GM23338 (cell line): ENCODE measurements around the gene SCNN1B. TPM values are rescaled to one million over a fixed set of nuclear protein-coding genes. Genes with fewer than 3 reads are reported as not detected.

Experiments
- ATAC-seq: fragments of 200-7000 bp; cut with Tn5 transposase; 3 replicates; pipeline ENCODE4 v1.9.1; 2020
- DNase-seq: peaks from one replicate; pipeline ENCODE4 v3.0.0-alpha.2; 2015; ENCODE audit warnings: low spot score
- H2AFZ ChIP-seq: fragments of 200-600 bp; sonication (generic); 2 replicates; pipeline ENCODE4 v1.8.0; 2016; ENCODE audit warnings: antibody characterized with exemption, mild to moderate bottlenecking, moderate library complexity
- H3F3A ChIP-seq: fragments of 200-600 bp; sonication (generic); replicated peaks from 2 replicates; pipeline ENCODE4 v1.8.0; 2017; ENCODE audit warnings: antibody characterized with exemption, mixed run types, low read depth
- H3K27ac ChIP-seq: fragments of 200-600 bp; sonication (generic); 2 replicates; pipeline ENCODE4 v1.6.1; 2016; ENCODE audit warnings: low read depth
- H3K27me3 ChIP-seq: fragments of 200-600 bp; sonication (generic); 2 replicates; pipeline ENCODE4 v1.8.0; 2016; ENCODE audit warnings: mild to moderate bottlenecking, mixed run types, moderate library complexity; ENCODE audit not compliant: insufficient read depth
- H3K36me3 ChIP-seq: fragments of 200-600 bp; sonication (generic); 2 replicates; pipeline ENCODE4 v1.8.0; 2016; ENCODE audit warnings: mild to moderate bottlenecking; ENCODE audit not compliant: insufficient read depth
- H3K4me1 ChIP-seq: fragments of 200-600 bp; sonication (generic); 2 replicates; pipeline ENCODE4 v1.8.0; 2016; ENCODE audit warnings: mild to moderate bottlenecking, moderate library complexity; ENCODE audit not compliant: insufficient read depth
- H3K4me2 ChIP-seq: fragments of 200-600 bp; sonication (generic); 2 replicates; pipeline ENCODE4 v1.7.1; 2017; ENCODE audit warnings: mixed run types
- H3K4me3 ChIP-seq: fragments of 200-600 bp; sonication (generic); 2 replicates; pipeline ENCODE4 v1.6.1; 2016; ENCODE audit warnings: mixed run types
- H3K79me2 ChIP-seq: fragments of 200-600 bp; sonication (generic); replicated peaks from 2 replicates; pipeline ENCODE4 v1.8.0; 2017; ENCODE audit warnings: mild to moderate bottlenecking; ENCODE audit not compliant: insufficient read depth
- H3K9me2 ChIP-seq: fragments of 200-600 bp; sonication (generic); 2 replicates; pipeline ENCODE4 v1.8.0; 2017; ENCODE audit not compliant: insufficient read depth
- H4K20me1 ChIP-seq: fragments of 200-600 bp; sonication (generic); replicated peaks from 2 replicates; pipeline ENCODE4 v1.8.0; 2017; ENCODE audit warnings: mild to moderate bottlenecking; ENCODE audit not compliant: insufficient read depth
- H3K27ac Mint-ChIP-seq: 2 replicates; pipeline ENCODE4 v1.8.0; 2020; ENCODE audit warnings: inconsistent platforms, mild to moderate bottlenecking, moderate library complexity, mixed read lengths
- H3K27me3 Mint-ChIP-seq: 3 replicates; pipeline ENCODE4 v1.8.0; 2022; ENCODE audit warnings: low read depth, mild to moderate bottlenecking, moderate library complexity, mixed read lengths, inconsistent platforms; ENCODE audit not compliant: insufficient read depth, poor library complexity
- H3K36me3 Mint-ChIP-seq: 3 replicates; pipeline ENCODE4 v1.8.0; 2021; ENCODE audit warnings: low read depth, mild to moderate bottlenecking, inconsistent platforms, moderate library complexity, mixed read lengths
- H3K4me1 Mint-ChIP-seq: 3 replicates; pipeline ENCODE4 v1.8.0; 2020; ENCODE audit warnings: mild to moderate bottlenecking, inconsistent platforms, mixed read lengths
- H3K4me3 Mint-ChIP-seq: 3 replicates; pipeline ENCODE4 v1.8.0; 2021; ENCODE audit warnings: moderate library complexity, mild to moderate bottlenecking, inconsistent platforms, mixed read lengths
- H3K9me3 Mint-ChIP-seq: 3 replicates; pipeline ENCODE4 v1.8.0; 2020; ENCODE audit warnings: moderate library complexity, mild to moderate bottlenecking, inconsistent platforms, mixed read lengths
- CREB1 ChIP-seq: fragments of 250-450 bp; sonication (Bioruptor Pico); IDR thresholded peaks from 2 replicates; pipeline ENCODE4 v1.5.0; 2020; ENCODE audit warnings: low read depth, mild to moderate bottlenecking, moderate library complexity
- EZH2 ChIP-seq: fragments of 200-600 bp; sonication (generic); IDR thresholded peaks from one replicate; pipeline ENCODE4 v1.8.0; 2017; ENCODE audit warnings: antibody characterized with exemption, mild to moderate bottlenecking, low read depth; ENCODE audit not compliant: unreplicated experiment
- EZH2phosphoT487 ChIP-seq: fragments of 200-600 bp; sonication (generic); IDR thresholded peaks from one replicate; pipeline ENCODE4 v1.8.1; 2018; ENCODE audit warnings: antibody characterized with exemption; ENCODE audit not compliant: unreplicated experiment
- NANOG ChIP-seq: IDR thresholded peaks from 2 replicates; pipeline ENCODE4 v1.6.1; 2016; ENCODE audit warnings: antibody characterized with exemption, borderline replicate concordance
- POLR2AphosphoS5 ChIP-seq: IDR thresholded peaks from 2 replicates; pipeline ENCODE4 v1.6.1; 2016; ENCODE audit warnings: antibody characterized with exemption, low read depth
- STAT1 ChIP-seq: IDR thresholded peaks from one replicate; pipeline ENCODE4 v1.6.1; 2016; ENCODE audit warnings: antibody characterized with exemption; ENCODE audit not compliant: unreplicated experiment
- ZNF114 ChIP-seq: fragments of 250-450 bp; sonication (Bioruptor Pico); IDR thresholded peaks from 2 replicates; pipeline ENCODE4 v1.5.0; 2020; ENCODE audit warnings: mild to moderate bottlenecking, moderate library complexity
- ZNF331 ChIP-seq: fragments of 250-450 bp; sonication (Bioruptor Pico); IDR thresholded peaks from 2 replicates; pipeline ENCODE4 v1.5.0; 2020; ENCODE audit warnings: low read depth, mild to moderate bottlenecking, moderate library complexity
- polyA plus RNA-seq: library from polyadenylated mRNA; unstranded; fragments of >200 nt; fragmentation: Nextera tagmentation; extraction: Ambion mirVana; gene quantifications from 2 replicates; pipeline ENCODE4 v1.2.1, GENCODE V29; 2016
- total RNA-seq: library from RNA; depleted of rRNA; stranded (reverse); fragments of >200 nt; shearing (Covaris generic); gene quantifications from 2 replicates; pipeline ENCODE4 v1.2.3, GENCODE V29; 2014
- TF ChIP-seq, protein P1 (sequence below): IDR thresholded peaks from one replicate; pipeline ENCODE4 v1.6.1; 2018; ENCODE audit warnings: antibody characterized with exemption; ENCODE audit not compliant: unreplicated experiment
- TF ChIP-seq, protein P2 (sequence below): IDR thresholded peaks from 2 replicates; pipeline ENCODE4 v1.6.1; 2016; ENCODE audit warnings: antibody characterized with exemption
- TF ChIP-seq, protein P3 (sequence below), 2 experiments: fragments of 200-600 bp in 1 of 2; sonication (generic) in 1 of 2; conservative IDR thresholded peaks; 2 replicates each; pipeline versions ENCODE4 v1.5.1 to v1.6.1; 2016 to 2017; ENCODE audit warnings: antibody characterized with exemption in 2 of 2, low read depth in 2 of 2, mild to moderate bottlenecking in 2 of 2, moderate library complexity in 1 of 2

SCNN1B gene
- total and polyA plus RNA-seq, 2 experiments from 2014 or later: 0.78 to 1.1 TPM

DNA sequence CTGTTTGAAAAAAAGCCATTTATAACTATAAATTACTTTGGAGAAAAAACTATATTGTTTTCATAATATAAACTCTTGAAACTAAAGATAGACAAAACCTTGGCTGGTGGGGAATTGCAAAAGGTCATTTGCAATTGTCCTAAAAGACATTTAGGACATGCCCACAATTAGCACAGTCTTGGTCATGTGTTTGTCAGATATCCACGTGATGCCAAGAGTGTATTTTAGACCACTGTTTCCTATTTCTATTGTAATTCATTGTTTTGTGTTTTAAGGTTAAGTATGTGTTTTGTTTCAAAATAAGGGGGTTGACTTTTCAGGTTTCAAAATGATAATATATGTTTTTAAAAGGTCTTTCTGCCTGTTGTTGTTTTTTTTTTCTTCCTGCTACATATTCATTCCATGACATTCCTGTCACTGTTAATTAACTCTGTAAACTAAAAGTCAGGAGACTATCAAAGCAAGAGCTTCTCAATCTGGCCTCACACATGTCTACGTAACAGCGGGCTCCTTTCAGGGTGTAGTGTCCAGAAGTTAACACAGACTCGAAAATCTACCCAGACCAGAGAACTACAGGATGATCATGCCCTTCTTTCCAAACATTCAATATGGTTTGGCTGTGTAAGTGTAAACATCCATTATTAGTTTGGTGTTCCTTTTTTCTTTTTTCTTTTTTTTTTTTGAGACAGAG lies 92.2 kb downstream of the SCNN1B start:
- TF ChIP-seq, protein P1, sequence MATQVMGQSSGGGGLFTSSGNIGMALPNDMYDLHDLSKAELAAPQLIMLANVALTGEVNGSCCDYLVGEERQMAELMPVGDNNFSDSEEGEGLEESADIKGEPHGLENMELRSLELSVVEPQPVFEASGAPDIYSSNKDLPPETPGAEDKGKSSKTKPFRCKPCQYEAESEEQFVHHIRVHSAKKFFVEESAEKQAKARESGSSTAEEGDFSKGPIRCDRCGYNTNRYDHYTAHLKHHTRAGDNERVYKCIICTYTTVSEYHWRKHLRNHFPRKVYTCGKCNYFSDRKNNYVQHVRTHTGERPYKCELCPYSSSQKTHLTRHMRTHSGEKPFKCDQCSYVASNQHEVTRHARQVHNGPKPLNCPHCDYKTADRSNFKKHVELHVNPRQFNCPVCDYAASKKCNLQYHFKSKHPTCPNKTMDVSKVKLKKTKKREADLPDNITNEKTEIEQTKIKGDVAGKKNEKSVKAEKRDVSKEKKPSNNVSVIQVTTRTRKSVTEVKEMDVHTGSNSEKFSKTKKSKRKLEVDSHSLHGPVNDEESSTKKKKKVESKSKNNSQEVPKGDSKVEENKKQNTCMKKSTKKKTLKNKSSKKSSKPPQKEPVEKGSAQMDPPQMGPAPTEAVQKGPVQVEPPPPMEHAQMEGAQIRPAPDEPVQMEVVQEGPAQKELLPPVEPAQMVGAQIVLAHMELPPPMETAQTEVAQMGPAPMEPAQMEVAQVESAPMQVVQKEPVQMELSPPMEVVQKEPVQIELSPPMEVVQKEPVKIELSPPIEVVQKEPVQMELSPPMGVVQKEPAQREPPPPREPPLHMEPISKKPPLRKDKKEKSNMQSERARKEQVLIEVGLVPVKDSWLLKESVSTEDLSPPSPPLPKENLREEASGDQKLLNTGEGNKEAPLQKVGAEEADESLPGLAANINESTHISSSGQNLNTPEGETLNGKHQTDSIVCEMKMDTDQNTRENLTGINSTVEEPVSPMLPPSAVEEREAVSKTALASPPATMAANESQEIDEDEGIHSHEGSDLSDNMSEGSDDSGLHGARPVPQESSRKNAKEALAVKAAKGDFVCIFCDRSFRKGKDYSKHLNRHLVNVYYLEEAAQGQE: no peak
- no peak for TF ChIP-seq POLR2AphosphoS5
- TF ChIP-seq, protein P2, sequence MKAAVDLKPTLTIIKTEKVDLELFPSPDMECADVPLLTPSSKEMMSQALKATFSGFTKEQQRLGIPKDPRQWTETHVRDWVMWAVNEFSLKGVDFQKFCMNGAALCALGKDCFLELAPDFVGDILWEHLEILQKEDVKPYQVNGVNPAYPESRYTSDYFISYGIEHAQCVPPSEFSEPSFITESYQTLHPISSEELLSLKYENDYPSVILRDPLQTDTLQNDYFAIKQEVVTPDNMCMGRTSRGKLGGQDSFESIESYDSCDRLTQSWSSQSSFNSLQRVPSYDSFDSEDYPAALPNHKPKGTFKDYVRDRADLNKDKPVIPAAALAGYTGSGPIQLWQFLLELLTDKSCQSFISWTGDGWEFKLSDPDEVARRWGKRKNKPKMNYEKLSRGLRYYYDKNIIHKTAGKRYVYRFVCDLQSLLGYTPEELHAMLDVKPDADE: no peak
- H3K36me3 ChIP-seq: no peaks in the 10 kb centered on the region

DNA sequence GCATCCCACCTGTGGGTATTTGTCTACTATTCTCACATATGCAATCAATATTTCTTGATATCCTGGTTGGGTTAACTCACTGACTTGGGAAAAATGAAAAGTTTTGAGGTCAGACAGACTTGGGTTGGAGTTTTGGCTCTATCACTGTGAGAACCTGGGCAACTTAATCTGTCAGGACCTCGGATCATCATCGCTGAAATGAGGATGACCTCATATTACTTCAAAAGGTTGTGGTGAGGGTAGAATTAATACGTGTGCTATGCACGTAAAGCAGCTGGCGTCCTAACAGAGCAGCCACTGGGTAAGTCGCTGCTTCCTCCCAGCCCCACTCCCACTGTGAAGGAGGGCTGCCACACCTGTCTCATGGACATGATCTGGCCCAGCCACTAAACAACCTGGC lies 93.6 kb downstream of the SCNN1B start:
- Histone ChIP-seq H3K79me2 (no peaks in the 10 kb centered on the region), H4K20me1 (no peaks in the 10 kb centered on the region), H3K4me1 (peaks cover 23% of the 10 kb centered on the region), H3K4me3 (no peak overlapping the region), H3K27me3 (no peaks in the 10 kb centered on the region), H2AFZ (no peak overlapping the region), H3K4me2 (no peak overlapping the region), H3K36me3 (no peaks in the 10 kb centered on the region), H3F3A (peaks cover 7% of the 10 kb centered on the region; the same call in 1 of the 2 replicates), H3K9me2 (no peaks in the 10 kb centered on the region), H3K27ac (no peak overlapping the region)
- H3K4me1 Mint-ChIP-seq: peaks cover 22% of the 10 kb centered on the region
- DNase-seq (no peak), ATAC-seq (no peak)
- no peak overlapping the region for H3K4me3 Mint-ChIP-seq
- H3K9me3 Mint-ChIP-seq: no peaks in the 10 kb centered on the region
- H3K36me3 Mint-ChIP-seq: peaks cover 27% of the 10 kb centered on the region
- H3K27ac Mint-ChIP-seq: no peak overlapping the region
- peaks cover 2% of the 10 kb centered on the region for H3K27me3 Mint-ChIP-seq
- TF ChIP-seq EZH2phosphoT487 (no peak), NANOG (no peak), CREB1 (CRISPR knock-in tag) (no peak), EZH2 (no peak), ZNF114 (CRISPR knock-in tag) (no peak), STAT1 (no peak), ZNF331 (CRISPR knock-in tag) (no peak)
- TF ChIP-seq, protein P2: no peak
- TF ChIP-seq, protein P1: no peak
- TF ChIP-seq, protein P3, sequence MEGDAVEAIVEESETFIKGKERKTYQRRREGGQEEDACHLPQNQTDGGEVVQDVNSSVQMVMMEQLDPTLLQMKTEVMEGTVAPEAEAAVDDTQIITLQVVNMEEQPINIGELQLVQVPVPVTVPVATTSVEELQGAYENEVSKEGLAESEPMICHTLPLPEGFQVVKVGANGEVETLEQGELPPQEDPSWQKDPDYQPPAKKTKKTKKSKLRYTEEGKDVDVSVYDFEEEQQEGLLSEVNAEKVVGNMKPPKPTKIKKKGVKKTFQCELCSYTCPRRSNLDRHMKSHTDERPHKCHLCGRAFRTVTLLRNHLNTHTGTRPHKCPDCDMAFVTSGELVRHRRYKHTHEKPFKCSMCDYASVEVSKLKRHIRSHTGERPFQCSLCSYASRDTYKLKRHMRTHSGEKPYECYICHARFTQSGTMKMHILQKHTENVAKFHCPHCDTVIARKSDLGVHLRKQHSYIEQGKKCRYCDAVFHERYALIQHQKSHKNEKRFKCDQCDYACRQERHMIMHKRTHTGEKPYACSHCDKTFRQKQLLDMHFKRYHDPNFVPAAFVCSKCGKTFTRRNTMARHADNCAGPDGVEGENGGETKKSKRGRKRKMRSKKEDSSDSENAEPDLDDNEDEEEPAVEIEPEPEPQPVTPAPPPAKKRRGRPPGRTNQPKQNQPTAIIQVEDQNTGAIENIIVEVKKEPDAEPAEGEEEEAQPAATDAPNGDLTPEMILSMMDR (conservative IDR thresholded peaks at IDR 0.05; ENCODE audit: low read depth in 2 of 2): no peak

More for the DNA sequence above, 92.2 kb downstream of the SCNN1B start:
- Mint-ChIP-seq H3K4me1 (peaks cover 8% of the 10 kb centered on the region), H3K27ac (no peak overlapping the region), H3K27me3 (peaks cover 2% of the 10 kb centered on the region), H3K36me3 (peaks cover 23% of the 10 kb centered on the region), H3K4me3 (no peak overlapping the region), H3K9me3 (no peaks in the 10 kb centered on the region)
- H4K20me1 ChIP-seq: no peaks in the 10 kb centered on the region
- H3K4me2 ChIP-seq: no peak overlapping the region
- H3K27me3 ChIP-seq: no peaks in the 10 kb centered on the region
- ATAC-seq (no peak), DNase-seq (no peak)
- no peak overlapping the region; the same call in 1 of the 2 replicates for H3K27ac ChIP-seq
- peaks cover 4% of the 10 kb centered on the region; the same call in 1 of the 2 replicates for H3F3A ChIP-seq
- H2AFZ ChIP-seq: no peak overlapping the region
- peaks cover 9% of the 10 kb centered on the region for H3K4me1 ChIP-seq
- no peak overlapping the region for H3K4me3 ChIP-seq
- no peaks in the 10 kb centered on the region for H3K9me2 ChIP-seq
- H3K79me2 ChIP-seq: no peaks in the 10 kb centered on the region
